Suprapubic skin (tissue), 4 donors: ENCODE results near the gene TRIM2. TPM values are rescaled to one million over a fixed set of nuclear protein-coding genes. Genes with fewer than 3 reads are reported as not detected.

ENCODE experiments used
- DNase-seq, 2 donors: peaks; one replicate each; pipeline ENCODE4 v3.0.0-alpha.2; 2019; ENCODE audit warnings: low spot score in 2 of 2
- H3K27ac ChIP-seq: fragments of 200-600 bp; sonication (generic); one replicate; pipeline ENCODE4 v1.5.1; 2019
- H3K27me3 ChIP-seq: fragments of 200-600 bp; sonication (generic); one replicate; pipeline ENCODE4 v1.5.1; 2019
- H3K36me3 ChIP-seq: fragments of 200-600 bp; sonication (generic); one replicate; pipeline ENCODE4 v1.5.1; 2019
- H3K4me1 ChIP-seq: fragments of 200-600 bp; sonication (generic); one replicate; pipeline ENCODE4 v1.5.1; 2019
- H3K4me3 ChIP-seq: fragments of 200-600 bp; sonication (generic); one replicate; pipeline ENCODE4 v1.5.1; 2019; ENCODE audit warnings: mild to moderate bottlenecking
- H3K9me3 ChIP-seq: fragments of 200-600 bp; sonication (generic); one replicate; pipeline ENCODE4 v1.5.1; 2019
- EP300 ChIP-seq: sonication (generic); formaldehyde crosslinking; IDR thresholded peaks from one replicate; pipeline ENCODE4 v1.6.1; 2017; ENCODE audit warnings: antibody characterized with exemption
- POLR2A ChIP-seq, 2 donors: fragments of 450-650 bp; IDR thresholded peaks; one replicate each; pipeline ENCODE4 v1.6.1; 2017; ENCODE audit warnings: antibody characterized with exemption in 2 of 2, mild to moderate bottlenecking in 2 of 2, moderate library complexity in 2 of 2
- POLR2AphosphoS5 ChIP-seq, 3 donors: sonication (generic); formaldehyde crosslinking; IDR thresholded peaks; one replicate each; pipeline ENCODE4 v1.6.1; 2017; ENCODE audit warnings: antibody characterized with exemption in 3 of 3
- WGBS: methylation state at CpG from one replicate; pipeline ENCODE4 v1.1.5; 2018; 5-methylcytosine and 5-hydroxymethylcytosine counted together
- total RNA-seq, 4 donors: library from RNA; depleted of rRNA; stranded (reverse); fragments of >200 nt; gene quantifications; one replicate each; pipeline ENCODE4 v1.1.0, GENCODE V29; 2016
- TF ChIP-seq, protein P1 (sequence below), 2 donors: fragments of 200-600 bp in 1 of 2; fragments of 450-650 bp in 1 of 2; sonication (generic) in 1 of 2; IDR thresholded peaks; one replicate each; pipeline ENCODE4 v1.5.1; 2016 to 2019; ENCODE audit warnings: antibody characterized with exemption in 2 of 2, mild to moderate bottlenecking in 1 of 2, moderate library complexity in 1 of 2

TRIM2 gene
- total RNA-seq, 4 donors from 2014 or later = 17.3 to 45.1 (median 37.5) TPM

DNA sequence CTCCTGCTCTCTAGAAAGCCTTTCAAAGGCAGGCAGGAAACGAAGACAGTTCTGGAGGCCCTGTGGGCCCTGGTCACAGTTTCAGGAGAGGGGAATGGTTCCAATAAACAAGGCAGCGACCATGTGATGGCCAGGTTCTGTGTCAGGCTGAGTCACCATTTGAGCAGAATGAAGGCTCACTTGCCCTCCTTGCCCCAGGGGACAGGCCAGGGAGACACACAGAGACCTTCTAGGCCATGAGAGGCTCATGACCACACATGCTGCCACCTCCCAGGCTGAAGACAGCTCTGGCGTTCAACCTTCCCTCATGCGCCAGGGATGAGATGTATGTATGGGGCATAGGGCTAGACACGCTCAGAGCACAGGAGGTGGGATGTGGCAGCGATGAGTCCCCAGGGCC is 22.9 kb upstream of the TRIM2 start:
- TF ChIP-seq POLR2AphosphoS5 (IDR thresholded peaks at IDR 0.05) (no peak), POLR2A (IDR thresholded peaks at IDR 0.05) (no peak), EP300 (no peak)
- TF ChIP-seq, protein P1, sequence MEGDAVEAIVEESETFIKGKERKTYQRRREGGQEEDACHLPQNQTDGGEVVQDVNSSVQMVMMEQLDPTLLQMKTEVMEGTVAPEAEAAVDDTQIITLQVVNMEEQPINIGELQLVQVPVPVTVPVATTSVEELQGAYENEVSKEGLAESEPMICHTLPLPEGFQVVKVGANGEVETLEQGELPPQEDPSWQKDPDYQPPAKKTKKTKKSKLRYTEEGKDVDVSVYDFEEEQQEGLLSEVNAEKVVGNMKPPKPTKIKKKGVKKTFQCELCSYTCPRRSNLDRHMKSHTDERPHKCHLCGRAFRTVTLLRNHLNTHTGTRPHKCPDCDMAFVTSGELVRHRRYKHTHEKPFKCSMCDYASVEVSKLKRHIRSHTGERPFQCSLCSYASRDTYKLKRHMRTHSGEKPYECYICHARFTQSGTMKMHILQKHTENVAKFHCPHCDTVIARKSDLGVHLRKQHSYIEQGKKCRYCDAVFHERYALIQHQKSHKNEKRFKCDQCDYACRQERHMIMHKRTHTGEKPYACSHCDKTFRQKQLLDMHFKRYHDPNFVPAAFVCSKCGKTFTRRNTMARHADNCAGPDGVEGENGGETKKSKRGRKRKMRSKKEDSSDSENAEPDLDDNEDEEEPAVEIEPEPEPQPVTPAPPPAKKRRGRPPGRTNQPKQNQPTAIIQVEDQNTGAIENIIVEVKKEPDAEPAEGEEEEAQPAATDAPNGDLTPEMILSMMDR (IDR thresholded peaks at IDR 0.05) = no peak
- Histone ChIP-seq H3K27ac (no peak overlapping the region), H3K4me1 (peaks cover 4% of the 10 kb centered on the region), H3K9me3 (no peaks in the 10 kb centered on the region), H3K4me3 (no peak overlapping the region), H3K27me3 (no peaks in the 10 kb centered on the region), H3K36me3 (no peaks in the 10 kb centered on the region)
- DNase-seq = no peak
- WGBS = 65% methylated on average over 2 of the region's 6 CpGs

DNA sequence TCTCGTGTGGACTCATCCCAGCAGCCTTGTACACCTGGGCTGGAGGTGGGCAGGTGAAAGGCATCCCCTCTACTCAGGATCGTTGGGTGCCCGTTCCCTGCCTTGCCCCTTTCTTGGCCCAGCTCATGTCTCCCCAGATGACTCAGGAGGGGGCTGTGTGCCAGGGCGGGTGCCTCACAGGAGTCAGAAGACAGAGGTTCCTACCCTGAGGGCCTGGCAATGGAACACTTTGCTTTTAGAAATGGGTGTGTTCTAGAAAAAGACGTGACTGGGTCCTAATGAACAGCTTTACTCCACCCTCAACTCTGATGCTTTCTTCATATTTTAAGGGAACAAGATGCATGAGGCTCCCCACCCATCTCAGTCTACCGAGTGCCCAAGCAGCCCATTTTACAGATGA is 22.5 kb upstream of the TRIM2 start:
- Histone ChIP-seq H3K9me3 (no peaks in the 10 kb centered on the region), H3K36me3 (no peaks in the 10 kb centered on the region), H3K27ac (no peak overlapping the region), H3K4me1 (peaks cover 4% of the 10 kb centered on the region), H3K4me3 (no peak overlapping the region), H3K27me3 (no peaks in the 10 kb centered on the region)
- 48% methylated on average over 4 of the region's 6 CpGs for WGBS
- peak in 1 of 2 donors; percentile 73 for DNase-seq
- no peak for TF ChIP-seq POLR2AphosphoS5 (IDR thresholded peaks at IDR 0.05)
- TF ChIP-seq, protein P1 (IDR thresholded peaks at IDR 0.05) = no peak
- TF ChIP-seq POLR2A (IDR thresholded peaks at IDR 0.05) = no peak
- TF ChIP-seq EP300 = no peak

DNA sequence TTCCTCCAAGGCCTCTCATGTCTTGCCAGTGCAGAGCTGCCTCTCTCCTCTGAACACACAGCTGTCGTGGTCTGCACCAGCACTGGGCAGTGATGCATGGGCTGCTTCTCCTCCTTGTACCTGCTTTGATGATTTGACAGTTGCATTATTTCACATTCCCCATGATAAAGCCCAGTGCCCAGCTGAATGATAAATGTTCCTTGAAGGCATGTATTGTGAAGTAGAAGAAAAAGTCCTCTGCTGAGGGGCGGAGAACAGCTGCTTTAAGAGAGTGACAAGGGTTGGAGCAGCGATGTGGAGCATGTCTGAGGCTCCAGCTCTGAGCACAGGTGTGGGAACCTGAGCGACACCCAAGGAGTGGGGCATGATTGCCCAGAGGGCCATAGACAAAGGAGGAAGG is 21.1 kb upstream of the TRIM2 start:
- peaks cover 4% of the 10 kb centered on the region for H3K4me1 ChIP-seq
- H3K27me3 ChIP-seq = no peaks in the 10 kb centered on the region
- TF ChIP-seq POLR2A (IDR thresholded peaks at IDR 0.05) (no peak), POLR2AphosphoS5 (IDR thresholded peaks at IDR 0.05) (no peak), EP300 (no peak)
- TF ChIP-seq, protein P1 (IDR thresholded peaks at IDR 0.05) = no peak
- 90% methylated on average over 4 of the region's 4 CpGs for WGBS
- H3K27ac ChIP-seq = no peak overlapping the region
- no peaks in the 10 kb centered on the region for H3K9me3 ChIP-seq
- no peak for DNase-seq
- no peak overlapping the region for H3K4me3 ChIP-seq
- H3K36me3 ChIP-seq = no peaks in the 10 kb centered on the region

DNA sequence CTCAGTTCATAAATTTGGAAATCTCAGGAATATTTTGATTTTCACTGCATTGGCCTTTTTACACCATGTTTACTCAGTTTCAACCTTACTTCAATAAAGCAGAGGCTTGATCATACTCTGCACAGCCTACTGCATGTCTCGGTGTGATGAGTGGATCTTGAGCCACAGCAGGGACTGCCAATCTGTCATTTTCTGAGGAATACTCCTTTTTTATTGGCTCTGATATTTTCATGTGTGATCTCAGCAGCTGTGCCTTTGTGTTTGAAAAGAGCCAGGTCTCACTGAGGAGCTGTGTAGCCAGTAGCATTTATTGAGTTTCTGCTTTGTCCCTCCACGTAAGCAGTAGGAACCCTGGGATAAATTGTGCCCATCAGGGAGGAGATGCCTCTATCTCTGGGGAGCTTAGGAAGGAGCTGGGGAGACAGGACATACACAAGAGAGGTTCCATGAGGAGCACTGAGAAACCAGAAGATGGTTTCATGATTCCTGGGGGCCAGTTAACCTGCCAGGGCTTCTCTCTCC is 18.9 kb upstream of the TRIM2 start:
- no peaks in the 10 kb centered on the region for H3K9me3 ChIP-seq
- peaks cover 4% of the 10 kb centered on the region for H3K4me1 ChIP-seq
- TF ChIP-seq POLR2AphosphoS5 (IDR thresholded peaks at IDR 0.05) (no peak), POLR2A (IDR thresholded peaks at IDR 0.05) (no peak), EP300 (no peak)
- TF ChIP-seq, protein P1 (IDR thresholded peaks at IDR 0.05) = no peak
- WGBS = 68% methylated on average over 2 of the region's 2 CpGs
- no peak overlapping the region for H3K4me3 ChIP-seq
- no peaks in the 10 kb centered on the region for H3K36me3 ChIP-seq
- DNase-seq = no peak
- no peak overlapping the region for H3K27ac ChIP-seq
- no peaks in the 10 kb centered on the region for H3K27me3 ChIP-seq

DNA sequence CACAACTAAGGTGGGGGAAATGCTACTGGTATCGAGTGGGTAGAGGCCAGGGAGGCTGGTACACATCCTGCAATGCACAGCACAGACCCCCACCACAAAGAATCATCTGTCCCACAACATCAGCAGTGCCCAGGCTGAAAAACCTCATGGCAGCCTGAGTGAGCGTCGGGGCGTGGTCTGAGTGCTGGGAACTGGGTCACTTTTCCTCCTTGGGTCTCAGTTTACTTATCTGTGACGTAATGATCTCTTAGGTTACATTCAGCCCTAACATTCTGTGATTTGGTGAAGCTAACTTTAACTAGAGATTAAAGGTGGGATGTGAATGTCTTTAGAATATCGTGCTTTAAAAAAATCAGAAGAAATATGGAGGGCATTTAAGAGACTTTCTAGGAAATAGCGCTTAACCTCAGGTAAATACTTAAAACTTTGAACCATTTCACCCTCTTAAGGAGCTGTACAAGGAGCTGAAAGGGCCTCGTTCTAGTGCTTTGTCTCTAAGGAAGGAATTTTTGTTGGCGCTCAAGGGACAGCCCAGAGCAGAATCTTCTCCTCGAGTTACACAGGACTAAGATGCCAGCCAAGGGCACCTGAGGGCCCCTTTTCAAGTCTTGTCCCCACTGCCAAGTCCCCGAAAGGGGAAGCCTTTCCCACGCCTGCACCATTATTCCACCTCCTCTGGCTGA is 18.1 kb upstream of the TRIM2 start:
- Histone ChIP-seq H3K36me3 (no peaks in the 10 kb centered on the region), H3K9me3 (no peaks in the 10 kb centered on the region), H3K27me3 (no peaks in the 10 kb centered on the region), H3K27ac (no peak overlapping the region), H3K4me1 (peaks cover 4% of the 10 kb centered on the region), H3K4me3 (no peak overlapping the region)
- no peak for DNase-seq
- 77% methylated on average over 12 of the region's 12 CpGs for WGBS
- TF ChIP-seq POLR2A (IDR thresholded peaks at IDR 0.05) (no peak), EP300 (no peak), POLR2AphosphoS5 (IDR thresholded peaks at IDR 0.05) (no peak)
- TF ChIP-seq, protein P1 (IDR thresholded peaks at IDR 0.05) = no peak
